NCI-H510A (cell line): ENCODE data around the gene PPP3CA.
"Not testable (repeated sequence)": the region's sequence is repeated elsewhere in the genome, so short reads cannot be mapped to it uniquely, and the experiment has no call there.

Experiments used
- DNase-seq: peaks from one replicate; lab custom pipeline; 2025; lab: John Stamatoyannopoulos, UW

PPP3CA gene

GRCh38 chr4:101254776-101255175 is 92.5 kb downstream of the PPP3CA start:
- no peak for DNase-seq

- DNase-seq, result no peak
Measured at GRCh38 chr4:101253121-101253520, 94.2 kb downstream of the PPP3CA start.

GRCh38 chr4:101252721-101253120 is 94.6 kb downstream of the PPP3CA start:
- DNase-seq, result no peak

GRCh38 chr4:101251261-101251660 is 96.1 kb downstream of the PPP3CA start:
- DNase-seq, result no peak

- DNase-seq, result no peak
Measured at GRCh38 chr4:101244349-101244748, 103.0 kb downstream of the PPP3CA start.

GRCh38 chr4:101242441-101242840 is 104.9 kb downstream of the PPP3CA start:
- no peak for DNase-seq

- DNase-seq, result no peak
Measured at GRCh38 chr4:101240099-101240498, 107.2 kb downstream of the PPP3CA start.

GRCh38 chr4:101239665-101240064 is 107.7 kb downstream of the PPP3CA start:
- no peak for DNase-seq

- DNase-seq, result no peak
Measured at GRCh38 chr4:101238706-101239105, 108.6 kb downstream of the PPP3CA start.

- no peak for DNase-seq
Measured at GRCh38 chr4:101237773-101238172, 109.6 kb downstream of the PPP3CA start.

- no peak for DNase-seq
Measured at GRCh38 chr4:101236097-101236496, 111.2 kb downstream of the PPP3CA start.

- not testable (repeated sequence) for DNase-seq
Measured at GRCh38 chr4:101234141-101234540, 113.2 kb downstream of the PPP3CA start.

- no peak for DNase-seq
Measured at GRCh38 chr4:101232074-101232776, 115.1 kb downstream of the PPP3CA start.

- no peak for DNase-seq
Measured at GRCh38 chr4:101230801-101231426, 116.4 kb downstream of the PPP3CA start.

- DNase-seq, result no peak
Measured at GRCh38 chr4:101229116-101229515, 118.2 kb downstream of the PPP3CA start.

GRCh38 chr4:101227715-101228114 is 119.6 kb downstream of the PPP3CA start:
- DNase-seq, result no peak

- DNase-seq, result no peak
Measured at GRCh38 chr4:101224358-101225218, 122.7 kb downstream of the PPP3CA start.

- DNase-seq, result no peak
Measured at GRCh38 chr4:101222156-101222845, 125.0 kb downstream of the PPP3CA start.

- no peak for DNase-seq
Measured at GRCh38 chr4:101221294-101221693, 126.0 kb downstream of the PPP3CA start.

- DNase-seq, result no peak
Measured at GRCh38 chr4:101218894-101219293, 128.4 kb downstream of the PPP3CA start.

- DNase-seq, result no peak
Measured at GRCh38 chr4:101218346-101218745, 129.0 kb downstream of the PPP3CA start.

- DNase-seq, result no peak
Measured at GRCh38 chr4:101217353-101218031, 129.8 kb downstream of the PPP3CA start.
